Neural crest cell (in vitro differentiated cells): ENCODE data around the gene MS4A6E. TPM values are rescaled to one million over a fixed set of nuclear protein-coding genes. Genes with fewer than 3 reads are reported as not detected.

ENCODE experiments used
- DNase-seq: peaks from one replicate; pipeline ENCODE4 v3.0.0; 2021; ENCODE audit warnings: low read depth, mixed read lengths, low spot score
- H3K27ac Mint-ChIP-seq: one replicate; pipeline ENCODE4 v1.8.0; 2021; ENCODE audit warnings: mild to moderate bottlenecking, mixed read lengths; ENCODE audit not compliant: unreplicated experiment
- H3K27me3 Mint-ChIP-seq: 2 replicates; pipeline ENCODE4 v1.8.0; 2021; ENCODE audit warnings: low read depth, mild to moderate bottlenecking, mixed read lengths
- H3K36me3 Mint-ChIP-seq: 2 replicates; pipeline ENCODE4 v1.8.0; 2021; ENCODE audit warnings: low read depth, mild to moderate bottlenecking, mixed read lengths
- H3K4me1 Mint-ChIP-seq: 2 replicates; pipeline ENCODE4 v1.8.0; 2021; ENCODE audit warnings: mixed read lengths
- H3K4me3 Mint-ChIP-seq: one replicate; pipeline ENCODE4 v1.8.0; 2021; ENCODE audit warnings: mild to moderate bottlenecking, mixed read lengths
- H3K9me3 Mint-ChIP-seq: 2 replicates; pipeline ENCODE4 v1.8.0; 2021; ENCODE audit warnings: mixed read lengths
- total RNA-seq: library from RNA; stranded (reverse); gene quantifications from 2 replicates; pipeline ENCODE4 v1.2.1, GENCODE V29; 2021
- TF ChIP-seq, protein P1 (sequence below): fragments of 200-600 bp; sonication (generic); conservative IDR thresholded peaks from 2 replicates; pipeline ENCODE4 v1.5.0; 2021; ENCODE audit warnings: antibody characterized with exemption, mild to moderate bottlenecking

Gene MS4A6E
- total RNA-seq, 1 donor from 2014 or later: not detected

DNA sequence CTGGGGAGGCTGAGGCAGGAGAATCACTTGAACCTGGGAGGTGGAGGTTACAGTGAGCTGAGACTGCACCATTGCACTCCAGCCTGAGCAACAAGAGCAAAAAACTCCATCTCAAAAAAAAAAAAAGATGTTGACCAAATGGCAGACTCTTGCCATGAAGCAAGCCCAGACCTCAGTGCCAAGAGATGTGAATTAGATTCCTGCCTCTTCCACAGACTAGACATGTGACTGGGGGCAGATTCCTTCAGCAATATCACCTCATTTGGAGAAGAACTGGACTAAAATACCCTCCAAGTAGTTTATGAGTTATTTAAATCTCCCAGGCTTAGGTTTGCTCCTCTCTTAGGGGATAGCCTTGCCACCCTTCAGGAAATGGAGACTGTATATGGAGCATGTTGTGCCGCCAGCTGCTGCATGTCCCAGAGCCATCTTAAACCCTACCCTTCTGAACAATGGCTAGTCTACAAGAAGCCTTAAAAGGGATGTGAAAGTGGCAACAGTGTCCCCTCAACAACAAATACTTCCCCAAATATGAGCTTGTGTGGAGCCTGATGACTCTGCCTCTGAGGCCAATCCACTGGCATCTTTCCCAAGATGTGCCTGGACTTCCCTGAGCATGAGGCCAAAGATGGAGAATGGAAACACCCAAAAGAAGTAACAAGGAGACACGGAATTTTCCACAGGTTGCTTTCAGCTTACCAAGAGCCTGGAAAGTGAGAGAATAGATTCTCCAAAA is 50.5 kb downstream of the MS4A6E start:
- TF ChIP-seq, protein P1, sequence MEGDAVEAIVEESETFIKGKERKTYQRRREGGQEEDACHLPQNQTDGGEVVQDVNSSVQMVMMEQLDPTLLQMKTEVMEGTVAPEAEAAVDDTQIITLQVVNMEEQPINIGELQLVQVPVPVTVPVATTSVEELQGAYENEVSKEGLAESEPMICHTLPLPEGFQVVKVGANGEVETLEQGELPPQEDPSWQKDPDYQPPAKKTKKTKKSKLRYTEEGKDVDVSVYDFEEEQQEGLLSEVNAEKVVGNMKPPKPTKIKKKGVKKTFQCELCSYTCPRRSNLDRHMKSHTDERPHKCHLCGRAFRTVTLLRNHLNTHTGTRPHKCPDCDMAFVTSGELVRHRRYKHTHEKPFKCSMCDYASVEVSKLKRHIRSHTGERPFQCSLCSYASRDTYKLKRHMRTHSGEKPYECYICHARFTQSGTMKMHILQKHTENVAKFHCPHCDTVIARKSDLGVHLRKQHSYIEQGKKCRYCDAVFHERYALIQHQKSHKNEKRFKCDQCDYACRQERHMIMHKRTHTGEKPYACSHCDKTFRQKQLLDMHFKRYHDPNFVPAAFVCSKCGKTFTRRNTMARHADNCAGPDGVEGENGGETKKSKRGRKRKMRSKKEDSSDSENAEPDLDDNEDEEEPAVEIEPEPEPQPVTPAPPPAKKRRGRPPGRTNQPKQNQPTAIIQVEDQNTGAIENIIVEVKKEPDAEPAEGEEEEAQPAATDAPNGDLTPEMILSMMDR: no peak
- no peaks in the 10 kb centered on the region for H3K4me1 Mint-ChIP-seq
- DNase-seq: no peak
- no peaks in the 10 kb centered on the region for H3K9me3 Mint-ChIP-seq
- no peak overlapping the region for H3K27ac Mint-ChIP-seq
- H3K36me3 Mint-ChIP-seq: no peaks in the 10 kb centered on the region
- H3K27me3 Mint-ChIP-seq: no peaks in the 10 kb centered on the region
- no peak overlapping the region for H3K4me3 Mint-ChIP-seq

DNA sequence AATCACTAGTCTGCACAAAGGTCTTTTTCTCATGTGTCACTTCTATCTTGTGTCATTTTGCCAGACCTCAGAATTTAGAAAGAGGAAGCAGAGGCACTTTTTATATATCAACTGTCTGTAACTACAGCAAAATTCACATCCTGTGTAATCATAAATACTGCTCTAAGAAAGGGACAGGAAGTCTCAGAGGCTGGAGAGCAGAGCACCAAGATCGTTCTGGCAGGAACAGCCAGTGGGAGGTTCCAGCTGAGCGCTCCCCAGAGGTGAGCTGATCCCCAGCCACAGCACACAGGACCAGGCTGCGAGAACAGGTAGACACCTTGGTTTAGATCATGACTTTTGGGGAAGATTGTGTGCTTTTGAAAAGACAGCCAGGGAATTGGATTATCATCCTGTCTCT is 51.3 kb downstream of the MS4A6E start, which contains the start of gene MS4A7:
Gene MS4A7, plus strand, starts transcription at position 179 of the 400 bp plus-strand sequence. CDS start 4,610 bp downstream, outside the sequence.
- TF ChIP-seq, protein P1: no peak
- no peak within 1 kb of the TSS for H3K4me3 Mint-ChIP-seq
- H3K36me3 Mint-ChIP-seq: no peaks in the 10 kb centered on the region
- no peaks in the 10 kb centered on the region for H3K27me3 Mint-ChIP-seq
- H3K4me1 Mint-ChIP-seq: no peaks in the 10 kb centered on the region
- H3K27ac Mint-ChIP-seq: no peak within 1 kb of the TSS
- H3K9me3 Mint-ChIP-seq: no peaks in the 10 kb centered on the region
- DNase-seq: no peak

DNA sequence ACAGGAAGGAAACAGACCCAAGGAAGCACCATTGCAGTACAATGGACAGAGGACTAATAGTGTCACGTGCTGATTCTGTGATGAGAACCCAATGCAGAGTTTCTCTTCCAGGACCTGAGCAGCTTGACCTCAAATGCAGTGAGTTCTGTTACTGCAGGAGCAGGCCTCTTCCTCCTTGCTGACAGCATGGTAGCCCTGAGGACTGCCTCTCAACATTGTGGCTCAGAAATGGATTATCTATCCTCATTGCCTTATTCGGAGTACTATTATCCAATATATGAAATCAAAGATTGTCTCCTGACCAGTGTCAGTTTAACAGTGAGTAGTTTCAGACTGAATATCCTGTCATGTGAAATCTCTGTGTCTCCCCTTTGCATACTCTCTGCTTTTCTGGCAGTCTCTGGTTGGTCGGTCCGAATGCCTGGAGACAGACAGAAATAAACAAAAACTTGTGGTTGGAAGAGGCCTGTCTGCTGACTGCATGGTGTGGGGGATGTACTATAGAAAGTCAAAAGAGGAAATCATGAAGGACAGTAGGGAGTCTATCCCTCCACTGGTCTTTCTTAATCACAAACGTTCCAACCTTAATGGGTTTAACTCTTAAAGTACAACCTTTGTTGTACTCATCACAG is 62.3 kb downstream of the MS4A6E start:
- H3K4me3 Mint-ChIP-seq: no peak overlapping the region
- no peaks in the 10 kb centered on the region for H3K9me3 Mint-ChIP-seq
- no peak overlapping the region for H3K27ac Mint-ChIP-seq
- H3K27me3 Mint-ChIP-seq: no peaks in the 10 kb centered on the region
- H3K36me3 Mint-ChIP-seq: no peaks in the 10 kb centered on the region
- no peak for DNase-seq
- no peaks in the 10 kb centered on the region for H3K4me1 Mint-ChIP-seq
- TF ChIP-seq, protein P1: no peak

DNA sequence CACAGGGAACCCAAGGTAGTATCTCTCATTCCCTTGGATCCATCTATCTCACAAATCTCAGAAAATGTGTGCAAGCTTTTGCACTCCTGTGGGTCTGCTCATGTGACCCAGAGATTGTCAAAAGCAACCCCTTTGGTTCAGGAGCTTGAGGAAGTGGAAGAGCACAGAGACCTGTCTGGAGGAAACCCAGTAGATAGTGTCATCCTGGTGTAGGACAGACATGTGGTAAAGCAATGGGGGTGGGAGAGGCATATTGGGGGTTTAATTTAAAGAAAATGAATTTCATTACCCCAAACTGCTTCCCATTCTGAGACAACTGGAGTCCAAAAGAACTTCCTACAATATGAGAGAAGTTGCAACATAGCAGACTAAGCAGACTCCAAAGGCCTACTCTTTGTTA is 63.4 kb downstream of the MS4A6E start:
- Mint-ChIP-seq H3K27ac (no peak overlapping the region), H3K9me3 (no peaks in the 10 kb centered on the region), H3K4me1 (no peaks in the 10 kb centered on the region), H3K36me3 (no peaks in the 10 kb centered on the region), H3K4me3 (no peak overlapping the region), H3K27me3 (no peaks in the 10 kb centered on the region)
- DNase-seq: no peak
- TF ChIP-seq, protein P1: no peak

Other genes starting within 250 kb of the MS4A6E start
- not detected in 2 replicates for gene MS4A2, start 238.6 kb upstream of the MS4A6E start, total RNA-seq
- gene MS4A6A, start 144.2 kb upstream of the MS4A6E start, total RNA-seq: not detected in 2 replicates
- 0.27 and 0.28 TPM in 2 replicates for gene MS4A4E, start 84.1 kb upstream of the MS4A6E start, total RNA-seq
- gene MS4A4A, start 46.6 kb upstream of the MS4A6E start, total RNA-seq: not detected in 2 replicates
- not detected in 2 replicates for gene MS4A7, start 51.3 kb downstream of the MS4A6E start, total RNA-seq
- gene MS4A14, start 69.2 kb downstream of the MS4A6E start, total RNA-seq: not detected in 2 replicates
- gene MS4A5, start 102.3 kb downstream of the MS4A6E start, total RNA-seq: not detected in 2 replicates
- gene MS4A1, start 128.6 kb downstream of the MS4A6E start, total RNA-seq: not detected in 2 replicates
- gene MS4A12, start 165.5 kb downstream of the MS4A6E start, total RNA-seq: not detected in 2 replicates
- gene MS4A13, start 188.1 kb downstream of the MS4A6E start, total RNA-seq: not detected in 2 replicates